WTC11 (cell line): ENCODE data around the gene MBOAT1. TPM values are rescaled to one million over a fixed set of nuclear protein-coding genes. Genes with fewer than 3 reads are reported as not detected.

ENCODE experiments used
- ATAC-seq: fragments of 200-7000 bp; cut with Tn5 transposase; 2 replicates; pipeline ENCODE4 v1.10.0; 2021; ENCODE audit warnings: mild to moderate bottlenecking, moderate library complexity
- CTCF ChIA-PET: fragments of 300-600 bp; sonication (Branson Sonifier 250); formaldehyde crosslinking; loops from one replicate; lab custom pipeline; 2021; ENCODE audit warnings: antibody characterized with exemption; lab: Charles Lee
- POLR2A ChIA-PET: fragments of 350-600 bp; sonication (Branson Sonifier 250); formaldehyde crosslinking; loops from one replicate; lab custom pipeline; 2021; ENCODE audit warnings: antibody characterized with exemption; lab: Charles Lee
- DNase-seq: peaks from one replicate; pipeline ENCODE4 v3.0.0; 2021; ENCODE audit warnings: low spot score
- H3K27ac Mint-ChIP-seq: 2 replicates; pipeline ENCODE4 v1.8.0; 2021; ENCODE audit warnings: mixed read lengths
- H3K27me3 Mint-ChIP-seq: 2 replicates; pipeline ENCODE4 v1.8.0; 2021; ENCODE audit warnings: low read depth, mild to moderate bottlenecking, moderate library complexity, mixed read lengths
- H3K36me3 Mint-ChIP-seq: 2 replicates; pipeline ENCODE4 v1.8.0; 2021; ENCODE audit warnings: mixed read lengths
- H3K4me1 Mint-ChIP-seq: 2 replicates; pipeline ENCODE4 v1.8.0; 2022; ENCODE audit warnings: mixed read lengths
- H3K4me3 Mint-ChIP-seq: 2 replicates; pipeline ENCODE4 v1.8.0; 2021; ENCODE audit warnings: mild to moderate bottlenecking, moderate library complexity, mixed read lengths
- H3K9me3 Mint-ChIP-seq: 2 replicates; pipeline ENCODE4 v1.8.0; 2021; ENCODE audit warnings: mixed read lengths
- ATF1 ChIP-seq: sonication (generic); formaldehyde crosslinking; IDR thresholded peaks from 2 replicates; pipeline ENCODE4 v1.8.1; 2023; ENCODE audit warnings: mild to moderate bottlenecking, moderate library complexity, missing genetic modification reagents
- CREB1 ChIP-seq: sonication (generic); formaldehyde crosslinking; IDR thresholded peaks from 2 replicates; pipeline ENCODE4 v1.8.0; 2023; ENCODE audit warnings: mild to moderate bottlenecking, missing genetic modification reagents
- ELF4 ChIP-seq: sonication (generic); formaldehyde crosslinking; IDR thresholded peaks from 2 replicates; pipeline ENCODE4 v1.8.1; 2022; ENCODE audit warnings: low read depth, mild to moderate bottlenecking, moderate library complexity, missing genetic modification reagents
- HMGA2 ChIP-seq: fragments of 250-450 bp; sonication (Bioruptor Pico); IDR thresholded peaks from 2 replicates; pipeline ENCODE4 v1.4.0; 2021; ENCODE audit warnings: mild to moderate bottlenecking, moderate library complexity
- JAZF1 ChIP-seq: fragments of 250-450 bp; sonication (Bioruptor Pico); IDR thresholded peaks from 2 replicates; pipeline ENCODE4 v1.9.0; 2021; ENCODE audit warnings: moderate library complexity, mild to moderate bottlenecking, inconsistent platforms
- KAT7 ChIP-seq: sonication (generic); formaldehyde crosslinking; IDR thresholded peaks from 2 replicates; pipeline ENCODE4 v1.8.1; 2023; ENCODE audit warnings: missing genetic modification reagents, mild to moderate bottlenecking, borderline replicate concordance
- SMAD3 ChIP-seq: sonication (generic); formaldehyde crosslinking; IDR thresholded peaks from 2 replicates; pipeline ENCODE4 v1.8.0; 2022; ENCODE audit warnings: missing genetic modification reagents, mild to moderate bottlenecking, borderline replicate concordance
- TP53 ChIP-seq: sonication (generic); formaldehyde crosslinking; IDR thresholded peaks from 2 replicates; pipeline ENCODE4 v1.8.1; 2023; ENCODE audit warnings: mild to moderate bottlenecking, missing genetic modification reagents
- ZNF396 ChIP-seq: fragments of 250-450 bp; sonication (Bioruptor Pico); IDR thresholded peaks from 2 replicates; pipeline ENCODE4 v1.8.0; 2021; ENCODE audit warnings: mild to moderate bottlenecking, moderate library complexity, borderline replicate concordance
- total RNA-seq: library from RNA; stranded (reverse); gene quantifications from 3 replicates; pipeline ENCODE4 v1.2.3, GENCODE V29; 2021
- TF ChIP-seq, protein P1 (sequence below): sonication (generic); formaldehyde crosslinking; IDR thresholded peaks from 2 replicates; pipeline ENCODE4 v1.8.0; 2022; ENCODE audit warnings: mild to moderate bottlenecking, missing genetic modification reagents
- TF ChIP-seq, protein P2 (sequence below): sonication (generic); formaldehyde crosslinking; IDR thresholded peaks from 2 replicates; pipeline ENCODE4 v1.8.0; 2023; ENCODE audit warnings: missing genetic modification reagents
- TF ChIP-seq, protein P3 (sequence below): sonication (generic); formaldehyde crosslinking; IDR thresholded peaks from 2 replicates; pipeline ENCODE4 v1.8.1; 2022; ENCODE audit warnings: mild to moderate bottlenecking, missing genetic modification reagents, moderate library complexity, borderline replicate concordance
- TF ChIP-seq, protein P4 (sequence below): sonication (generic); formaldehyde crosslinking; IDR thresholded peaks from 2 replicates; pipeline ENCODE4 v1.8.0; 2022; ENCODE audit warnings: mild to moderate bottlenecking, missing genetic modification reagents
- TF ChIP-seq, protein P5 (sequence below): sonication (generic); formaldehyde crosslinking; IDR thresholded peaks from 2 replicates; pipeline ENCODE4 v1.8.1; 2023; ENCODE audit warnings: mild to moderate bottlenecking, missing genetic modification reagents, borderline replicate concordance
- TF ChIP-seq, protein P6 (sequence below): sonication (generic); formaldehyde crosslinking; IDR thresholded peaks from 2 replicates; pipeline ENCODE4 v1.8.0; 2023; ENCODE audit warnings: missing genetic modification reagents, mild to moderate bottlenecking, borderline replicate concordance
- TF ChIP-seq, protein P7 (sequence below): sonication (generic); formaldehyde crosslinking; IDR thresholded peaks from 2 replicates; pipeline ENCODE4 v1.8.0; 2022; ENCODE audit warnings: mild to moderate bottlenecking, missing genetic modification reagents
- TF ChIP-seq, protein P8 (sequence below): sonication (generic); formaldehyde crosslinking; IDR thresholded peaks from 2 replicates; pipeline ENCODE4 v1.8.1; 2023; ENCODE audit warnings: mild to moderate bottlenecking, missing genetic modification reagents

Gene MBOAT1
- total RNA-seq, 1 experiment from 2014 or later, result 22.9 TPM

DNA sequence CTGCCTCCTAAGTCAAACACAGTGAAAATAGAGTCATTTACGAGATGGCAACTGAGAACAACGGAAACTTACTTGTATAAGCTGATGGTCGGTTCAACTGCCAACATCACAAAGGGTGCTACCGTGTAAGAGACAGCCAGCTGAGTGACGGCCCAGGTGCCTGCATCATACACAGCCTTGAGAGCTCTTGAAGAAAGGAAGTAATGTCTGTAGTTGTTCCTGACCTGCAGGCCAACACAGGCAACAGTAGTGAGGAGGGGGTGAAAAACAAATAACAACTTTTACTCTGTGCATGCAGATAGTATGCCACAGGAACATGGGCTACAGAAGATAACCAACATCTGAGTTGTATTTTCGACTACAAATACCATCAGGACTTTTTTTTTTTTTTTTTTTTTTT lies 102.7 kb downstream of the MBOAT1 start:
- POLR2A ChIA-PET, result no interaction called here
- H3K4me1 Mint-ChIP-seq, result peaks cover 5% of the 10 kb centered on the region

DNA sequence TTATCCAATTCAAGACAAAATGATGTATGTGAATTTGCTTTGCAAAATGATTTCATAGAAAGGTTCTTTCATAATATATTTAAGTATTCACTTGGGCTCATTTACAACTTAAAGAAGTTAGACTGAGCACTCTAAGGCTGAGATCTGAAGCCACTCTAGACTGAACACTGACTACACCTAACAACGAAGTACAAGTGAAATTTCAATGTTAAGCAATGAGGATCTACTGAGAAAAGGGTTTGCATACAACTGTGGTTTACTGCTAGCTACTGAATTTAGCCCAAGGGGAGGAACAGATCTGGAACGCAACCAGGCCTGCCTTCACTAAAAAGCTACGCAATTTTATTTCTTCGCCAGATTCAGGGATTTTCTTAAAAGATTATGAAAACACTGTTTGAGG lies 106.4 kb downstream of the MBOAT1 start:
- Mint-ChIP-seq H3K4me1 (no peaks in the 10 kb centered on the region), H3K36me3 (peaks cover 13% of the 10 kb centered on the region), H3K27ac (no peak overlapping the region), H3K9me3 (no peaks in the 10 kb centered on the region), H3K27me3 (no peaks in the 10 kb centered on the region), H3K4me3 (no peak overlapping the region)
- ChIA-PET CTCF (interaction anchor here (1.5 kb wide), 1 partner anchor 21 kb away, joined by 3 read pairs; no protein-coding TSS in a partner anchor), POLR2A (interaction anchor here (0.6 kb wide), 1 partner anchor 992 kb away, joined by 4 read pairs; no protein-coding TSS in a partner anchor)
- no peak for DNase-seq
- ATAC-seq, result no peak
- TF ChIP-seq, protein P1, sequence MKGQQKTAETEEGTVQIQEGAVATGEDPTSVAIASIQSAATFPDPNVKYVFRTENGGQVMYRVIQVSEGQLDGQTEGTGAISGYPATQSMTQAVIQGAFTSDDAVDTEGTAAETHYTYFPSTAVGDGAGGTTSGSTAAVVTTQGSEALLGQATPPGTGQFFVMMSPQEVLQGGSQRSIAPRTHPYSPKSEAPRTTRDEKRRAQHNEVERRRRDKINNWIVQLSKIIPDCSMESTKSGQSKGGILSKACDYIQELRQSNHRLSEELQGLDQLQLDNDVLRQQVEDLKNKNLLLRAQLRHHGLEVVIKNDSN (CRISPR knock-in tag), result no peak
- TF ChIP-seq SMAD3 (CRISPR knock-in tag), result no peak
- TF ChIP-seq, protein P2, sequence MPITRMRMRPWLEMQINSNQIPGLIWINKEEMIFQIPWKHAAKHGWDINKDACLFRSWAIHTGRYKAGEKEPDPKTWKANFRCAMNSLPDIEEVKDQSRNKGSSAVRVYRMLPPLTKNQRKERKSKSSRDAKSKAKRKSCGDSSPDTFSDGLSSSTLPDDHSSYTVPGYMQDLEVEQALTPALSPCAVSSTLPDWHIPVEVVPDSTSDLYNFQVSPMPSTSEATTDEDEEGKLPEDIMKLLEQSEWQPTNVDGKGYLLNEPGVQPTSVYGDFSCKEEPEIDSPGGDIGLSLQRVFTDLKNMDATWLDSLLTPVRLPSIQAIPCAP (CRISPR knock-in tag), result no peak
- TF ChIP-seq, protein P3, sequence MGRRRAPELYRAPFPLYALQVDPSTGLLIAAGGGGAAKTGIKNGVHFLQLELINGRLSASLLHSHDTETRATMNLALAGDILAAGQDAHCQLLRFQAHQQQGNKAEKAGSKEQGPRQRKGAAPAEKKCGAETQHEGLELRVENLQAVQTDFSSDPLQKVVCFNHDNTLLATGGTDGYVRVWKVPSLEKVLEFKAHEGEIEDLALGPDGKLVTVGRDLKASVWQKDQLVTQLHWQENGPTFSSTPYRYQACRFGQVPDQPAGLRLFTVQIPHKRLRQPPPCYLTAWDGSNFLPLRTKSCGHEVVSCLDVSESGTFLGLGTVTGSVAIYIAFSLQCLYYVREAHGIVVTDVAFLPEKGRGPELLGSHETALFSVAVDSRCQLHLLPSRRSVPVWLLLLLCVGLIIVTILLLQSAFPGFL, result no peak
- TF ChIP-seq, protein P4, sequence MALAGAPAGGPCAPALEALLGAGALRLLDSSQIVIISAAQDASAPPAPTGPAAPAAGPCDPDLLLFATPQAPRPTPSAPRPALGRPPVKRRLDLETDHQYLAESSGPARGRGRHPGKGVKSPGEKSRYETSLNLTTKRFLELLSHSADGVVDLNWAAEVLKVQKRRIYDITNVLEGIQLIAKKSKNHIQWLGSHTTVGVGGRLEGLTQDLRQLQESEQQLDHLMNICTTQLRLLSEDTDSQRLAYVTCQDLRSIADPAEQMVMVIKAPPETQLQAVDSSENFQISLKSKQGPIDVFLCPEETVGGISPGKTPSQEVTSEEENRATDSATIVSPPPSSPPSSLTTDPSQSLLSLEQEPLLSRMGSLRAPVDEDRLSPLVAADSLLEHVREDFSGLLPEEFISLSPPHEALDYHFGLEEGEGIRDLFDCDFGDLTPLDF (CRISPR knock-in tag), result no peak
- no peak for TF ChIP-seq ELF4 (CRISPR knock-in tag)

More for the DNA sequence above, 102.7 kb downstream of the MBOAT1 start:
- TF ChIP-seq, protein P5, sequence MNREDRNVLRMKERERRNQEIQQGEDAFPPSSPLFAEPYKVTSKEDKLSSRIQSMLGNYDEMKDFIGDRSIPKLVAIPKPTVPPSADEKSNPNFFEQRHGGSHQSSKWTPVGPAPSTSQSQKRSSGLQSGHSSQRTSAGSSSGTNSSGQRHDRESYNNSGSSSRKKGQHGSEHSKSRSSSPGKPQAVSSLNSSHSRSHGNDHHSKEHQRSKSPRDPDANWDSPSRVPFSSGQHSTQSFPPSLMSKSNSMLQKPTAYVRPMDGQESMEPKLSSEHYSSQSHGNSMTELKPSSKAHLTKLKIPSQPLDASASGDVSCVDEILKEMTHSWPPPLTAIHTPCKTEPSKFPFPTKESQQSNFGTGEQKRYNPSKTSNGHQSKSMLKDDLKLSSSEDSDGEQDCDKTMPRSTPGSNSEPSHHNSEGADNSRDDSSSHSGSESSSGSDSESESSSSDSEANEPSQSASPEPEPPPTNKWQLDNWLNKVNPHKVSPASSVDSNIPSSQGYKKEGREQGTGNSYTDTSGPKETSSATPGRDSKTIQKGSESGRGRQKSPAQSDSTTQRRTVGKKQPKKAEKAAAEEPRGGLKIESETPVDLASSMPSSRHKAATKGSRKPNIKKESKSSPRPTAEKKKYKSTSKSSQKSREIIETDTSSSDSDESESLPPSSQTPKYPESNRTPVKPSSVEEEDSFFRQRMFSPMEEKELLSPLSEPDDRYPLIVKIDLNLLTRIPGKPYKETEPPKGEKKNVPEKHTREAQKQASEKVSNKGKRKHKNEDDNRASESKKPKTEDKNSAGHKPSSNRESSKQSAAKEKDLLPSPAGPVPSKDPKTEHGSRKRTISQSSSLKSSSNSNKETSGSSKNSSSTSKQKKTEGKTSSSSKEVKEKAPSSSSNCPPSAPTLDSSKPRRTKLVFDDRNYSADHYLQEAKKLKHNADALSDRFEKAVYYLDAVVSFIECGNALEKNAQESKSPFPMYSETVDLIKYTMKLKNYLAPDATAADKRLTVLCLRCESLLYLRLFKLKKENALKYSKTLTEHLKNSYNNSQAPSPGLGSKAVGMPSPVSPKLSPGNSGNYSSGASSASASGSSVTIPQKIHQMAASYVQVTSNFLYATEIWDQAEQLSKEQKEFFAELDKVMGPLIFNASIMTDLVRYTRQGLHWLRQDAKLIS (CRISPR knock-in tag), result no peak
- TF ChIP-seq HMGA2 (CRISPR knock-in tag), result no peak
- TF ChIP-seq, protein P6, sequence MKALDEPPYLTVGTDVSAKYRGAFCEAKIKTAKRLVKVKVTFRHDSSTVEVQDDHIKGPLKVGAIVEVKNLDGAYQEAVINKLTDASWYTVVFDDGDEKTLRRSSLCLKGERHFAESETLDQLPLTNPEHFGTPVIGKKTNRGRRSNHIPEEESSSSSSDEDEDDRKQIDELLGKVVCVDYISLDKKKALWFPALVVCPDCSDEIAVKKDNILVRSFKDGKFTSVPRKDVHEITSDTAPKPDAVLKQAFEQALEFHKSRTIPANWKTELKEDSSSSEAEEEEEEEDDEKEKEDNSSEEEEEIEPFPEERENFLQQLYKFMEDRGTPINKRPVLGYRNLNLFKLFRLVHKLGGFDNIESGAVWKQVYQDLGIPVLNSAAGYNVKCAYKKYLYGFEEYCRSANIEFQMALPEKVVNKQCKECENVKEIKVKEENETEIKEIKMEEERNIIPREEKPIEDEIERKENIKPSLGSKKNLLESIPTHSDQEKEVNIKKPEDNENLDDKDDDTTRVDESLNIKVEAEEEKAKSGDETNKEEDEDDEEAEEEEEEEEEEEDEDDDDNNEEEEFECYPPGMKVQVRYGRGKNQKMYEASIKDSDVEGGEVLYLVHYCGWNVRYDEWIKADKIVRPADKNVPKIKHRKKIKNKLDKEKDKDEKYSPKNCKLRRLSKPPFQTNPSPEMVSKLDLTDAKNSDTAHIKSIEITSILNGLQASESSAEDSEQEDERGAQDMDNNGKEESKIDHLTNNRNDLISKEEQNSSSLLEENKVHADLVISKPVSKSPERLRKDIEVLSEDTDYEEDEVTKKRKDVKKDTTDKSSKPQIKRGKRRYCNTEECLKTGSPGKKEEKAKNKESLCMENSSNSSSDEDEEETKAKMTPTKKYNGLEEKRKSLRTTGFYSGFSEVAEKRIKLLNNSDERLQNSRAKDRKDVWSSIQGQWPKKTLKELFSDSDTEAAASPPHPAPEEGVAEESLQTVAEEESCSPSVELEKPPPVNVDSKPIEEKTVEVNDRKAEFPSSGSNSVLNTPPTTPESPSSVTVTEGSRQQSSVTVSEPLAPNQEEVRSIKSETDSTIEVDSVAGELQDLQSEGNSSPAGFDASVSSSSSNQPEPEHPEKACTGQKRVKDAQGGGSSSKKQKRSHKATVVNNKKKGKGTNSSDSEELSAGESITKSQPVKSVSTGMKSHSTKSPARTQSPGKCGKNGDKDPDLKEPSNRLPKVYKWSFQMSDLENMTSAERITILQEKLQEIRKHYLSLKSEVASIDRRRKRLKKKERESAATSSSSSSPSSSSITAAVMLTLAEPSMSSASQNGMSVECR, result no peak
- no peak for TF ChIP-seq CREB1 (CRISPR knock-in tag)
- no peak for TF ChIP-seq JAZF1 (CRISPR knock-in tag)
- TF ChIP-seq, protein P7, sequence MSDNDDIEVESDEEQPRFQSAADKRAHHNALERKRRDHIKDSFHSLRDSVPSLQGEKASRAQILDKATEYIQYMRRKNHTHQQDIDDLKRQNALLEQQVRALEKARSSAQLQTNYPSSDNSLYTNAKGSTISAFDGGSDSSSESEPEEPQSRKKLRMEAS (CRISPR knock-in tag), result no peak
- TF ChIP-seq, protein P2 (CRISPR knock-in tag), result no peak
- no peak for TF ChIP-seq KAT7 (CRISPR knock-in tag)
- TF ChIP-seq ZNF396 (CRISPR knock-in tag), result no peak
- TF ChIP-seq SMAD3 (CRISPR knock-in tag), result no peak
- no peak for TF ChIP-seq ATF1
- TF ChIP-seq, protein P8, sequence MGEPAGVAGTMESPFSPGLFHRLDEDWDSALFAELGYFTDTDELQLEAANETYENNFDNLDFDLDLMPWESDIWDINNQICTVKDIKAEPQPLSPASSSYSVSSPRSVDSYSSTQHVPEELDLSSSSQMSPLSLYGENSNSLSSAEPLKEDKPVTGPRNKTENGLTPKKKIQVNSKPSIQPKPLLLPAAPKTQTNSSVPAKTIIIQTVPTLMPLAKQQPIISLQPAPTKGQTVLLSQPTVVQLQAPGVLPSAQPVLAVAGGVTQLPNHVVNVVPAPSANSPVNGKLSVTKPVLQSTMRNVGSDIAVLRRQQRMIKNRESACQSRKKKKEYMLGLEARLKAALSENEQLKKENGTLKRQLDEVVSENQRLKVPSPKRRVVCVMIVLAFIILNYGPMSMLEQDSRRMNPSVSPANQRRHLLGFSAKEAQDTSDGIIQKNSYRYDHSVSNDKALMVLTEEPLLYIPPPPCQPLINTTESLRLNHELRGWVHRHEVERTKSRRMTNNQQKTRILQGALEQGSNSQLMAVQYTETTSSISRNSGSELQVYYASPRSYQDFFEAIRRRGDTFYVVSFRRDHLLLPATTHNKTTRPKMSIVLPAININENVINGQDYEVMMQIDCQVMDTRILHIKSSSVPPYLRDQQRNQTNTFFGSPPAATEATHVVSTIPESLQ (CRISPR knock-in tag), result no peak
- TF ChIP-seq TP53, result no peak
- Mint-ChIP-seq H3K4me3 (no peak overlapping the region), H3K9me3 (no peaks in the 10 kb centered on the region), H3K36me3 (peaks cover 9% of the 10 kb centered on the region), H3K27ac (no peak overlapping the region), H3K27me3 (no peaks in the 10 kb centered on the region)
- DNase-seq (no peak), ATAC-seq (no peak)
- CTCF ChIA-PET, result interaction anchor here (0.6 to 2.0 kb wide), 3 partner anchors 17 to 21 kb away, joined by 4 to 11 read pairs (median 4); no protein-coding TSS in a partner anchor
